ENCODE results near the gene BTBD16.

Gene BTBD16

DNA sequence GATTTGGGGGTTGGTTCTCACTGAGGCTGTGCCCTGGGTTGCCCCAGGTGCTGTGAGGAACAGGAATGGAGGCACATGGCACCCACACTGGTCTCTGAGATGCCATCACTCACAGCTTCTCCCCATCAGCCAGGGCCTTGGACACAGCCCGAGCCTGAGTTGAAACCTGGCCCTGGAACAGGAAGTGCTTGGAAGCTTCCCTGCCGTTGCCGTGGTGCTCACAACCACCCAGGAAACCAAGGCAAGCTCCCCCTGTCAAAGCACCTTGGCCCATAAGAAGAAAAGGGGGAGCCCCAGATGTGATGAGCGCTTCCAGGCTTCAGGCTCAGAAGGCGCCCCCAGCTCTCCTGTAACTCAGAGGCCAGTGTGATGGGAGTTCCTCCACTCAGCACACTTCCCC lies at the start of gene BTBD16:
Gene BTBD16, plus strand, starts transcription at position 221 of the 400 bp plus-strand sequence. CDS start 3,786 bp downstream, outside the sequence.
- no peak for DNase-seq

DNA sequence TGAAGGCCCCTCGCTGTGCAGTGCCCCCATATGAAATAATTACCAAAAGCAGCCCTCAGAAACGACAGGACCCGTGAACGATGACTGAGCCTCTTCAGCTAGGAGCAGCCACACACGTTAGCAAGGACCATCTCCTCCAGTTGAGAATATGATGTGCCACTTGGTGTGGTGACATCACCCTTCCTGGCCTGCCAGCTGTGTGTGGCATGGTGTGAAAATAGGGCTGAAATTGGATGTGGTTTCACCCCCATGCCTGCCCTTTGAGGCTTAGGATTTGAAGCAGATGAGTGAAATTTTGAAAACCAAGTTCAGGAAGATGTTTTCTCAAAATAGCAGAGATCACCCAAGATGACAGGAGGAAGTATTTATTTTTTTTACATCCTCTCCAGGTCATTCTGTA lies 49.1 kb upstream of the BTBD16 start:
- DNase-seq, result no peak

DNA sequence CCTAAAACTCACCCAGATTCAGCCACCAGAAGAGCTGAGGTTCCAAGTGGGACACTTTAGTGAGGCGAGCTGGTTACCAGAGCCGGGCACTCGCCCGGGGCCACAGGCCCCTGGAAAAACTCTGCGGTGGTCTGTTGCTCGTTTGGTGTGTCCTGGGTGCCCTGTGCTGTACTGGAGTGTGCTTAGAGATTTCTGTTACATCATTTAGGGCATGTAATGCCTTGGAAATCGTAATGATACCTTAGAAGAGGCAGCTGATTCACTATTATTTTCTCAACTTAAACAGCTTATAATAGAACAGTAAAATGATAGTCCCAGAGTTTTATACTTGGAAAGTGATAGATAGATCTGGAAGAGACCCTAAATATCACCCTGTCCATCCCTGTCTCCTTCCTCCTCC lies 48.5 kb upstream of the BTBD16 start:
- DNase-seq, result no peak

DNA sequence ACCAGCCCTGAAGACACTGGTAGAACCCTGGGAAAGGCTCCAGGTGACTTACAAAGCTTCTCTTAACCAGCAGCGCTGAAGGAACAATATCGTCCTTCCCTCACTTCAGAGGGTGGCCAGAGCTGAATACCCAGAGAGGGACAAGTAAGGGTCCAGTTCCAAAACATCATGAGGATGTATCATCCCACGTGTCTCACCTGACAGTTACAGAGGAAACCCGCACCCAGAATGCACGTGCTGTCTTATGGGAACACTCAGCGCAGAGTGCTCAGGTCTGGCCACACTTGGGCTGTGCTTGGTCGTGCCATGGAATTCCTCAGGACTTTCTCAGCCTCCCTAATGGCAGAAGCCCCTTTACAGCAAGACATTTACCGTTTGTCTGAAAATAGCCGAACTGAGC lies 46.9 kb upstream of the BTBD16 start:
- no peak for DNase-seq

DNA sequence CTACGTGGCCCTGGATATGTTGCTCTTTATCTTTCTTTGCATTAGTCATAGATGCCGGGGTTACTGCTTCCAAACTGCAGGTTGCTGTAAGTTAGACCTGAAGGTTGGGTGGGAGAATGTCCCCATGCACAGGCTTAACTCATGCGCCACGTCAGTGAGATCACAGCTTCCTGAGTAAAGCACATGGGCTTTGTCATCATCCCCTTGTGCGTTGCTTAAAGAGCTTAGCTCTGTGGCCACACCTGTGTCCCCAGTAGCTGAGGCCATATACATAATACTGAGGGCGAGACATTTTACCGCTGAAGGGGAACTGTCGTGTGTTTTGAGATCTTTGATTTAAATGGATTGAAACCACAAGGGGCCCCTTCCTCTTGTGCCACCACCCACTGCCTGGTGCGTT lies 45.8 kb upstream of the BTBD16 start:
- no peak for DNase-seq

DNA sequence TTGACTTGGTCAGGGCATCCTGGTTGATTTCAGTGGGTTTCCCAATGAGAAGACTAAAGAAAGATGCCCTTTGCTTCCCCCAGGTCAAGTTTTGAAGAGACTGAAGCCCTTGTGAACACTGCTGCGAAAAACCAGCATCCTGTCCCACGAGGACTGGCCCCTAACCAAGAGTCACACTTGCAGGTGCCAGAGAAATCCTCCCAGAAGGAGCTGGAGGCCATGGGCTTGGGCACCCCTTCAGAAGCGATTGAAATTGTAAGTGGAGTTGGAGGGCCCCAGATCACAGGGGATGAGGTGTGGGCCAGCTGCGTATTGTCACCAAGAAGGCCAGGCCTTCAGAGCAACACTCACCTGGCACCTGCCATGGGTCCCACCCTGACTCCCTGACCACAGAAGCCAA lies 43.3 kb upstream of the BTBD16 start:
- DNase-seq, result no peak

DNA sequence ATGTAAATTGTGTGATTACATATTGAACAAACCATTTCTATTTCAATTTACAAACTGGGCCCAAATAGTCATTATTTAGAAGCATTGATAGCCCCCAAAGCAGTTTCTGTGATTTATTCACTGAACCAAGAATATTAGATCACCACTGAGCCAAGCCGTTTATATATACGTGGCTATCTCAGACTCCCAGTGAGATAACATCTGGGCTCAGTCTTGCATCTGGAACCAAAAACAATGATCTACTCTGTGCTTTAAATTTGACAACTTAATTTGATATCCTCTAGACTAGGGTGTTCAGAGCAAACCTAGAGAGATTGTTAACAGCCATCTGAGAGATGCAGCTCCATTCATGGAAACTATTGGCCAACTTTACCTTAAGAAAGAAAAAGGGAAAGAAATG lies 41.4 kb upstream of the BTBD16 start:
- DNase-seq, result no peak

DNA sequence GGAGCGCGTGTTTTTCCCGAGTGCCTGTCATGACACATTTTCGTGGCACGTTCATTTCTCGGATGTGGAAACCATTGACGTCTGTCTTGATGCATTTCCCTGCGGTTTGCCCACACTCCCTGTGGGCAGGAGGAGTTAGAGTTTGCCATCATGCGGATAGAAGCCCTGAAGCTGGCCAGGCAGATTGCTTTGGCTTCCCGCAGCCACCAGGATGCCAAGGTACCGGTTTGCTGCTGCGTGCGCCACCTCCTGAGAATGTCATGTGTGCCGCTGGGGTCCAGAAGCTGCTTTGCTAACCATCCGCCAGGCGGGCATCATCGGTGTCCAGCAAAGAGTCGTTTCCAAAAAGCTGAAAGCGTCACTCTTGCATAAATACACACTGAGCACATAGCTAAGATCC lies 40.9 kb upstream of the BTBD16 start:
- no peak for DNase-seq

DNA sequence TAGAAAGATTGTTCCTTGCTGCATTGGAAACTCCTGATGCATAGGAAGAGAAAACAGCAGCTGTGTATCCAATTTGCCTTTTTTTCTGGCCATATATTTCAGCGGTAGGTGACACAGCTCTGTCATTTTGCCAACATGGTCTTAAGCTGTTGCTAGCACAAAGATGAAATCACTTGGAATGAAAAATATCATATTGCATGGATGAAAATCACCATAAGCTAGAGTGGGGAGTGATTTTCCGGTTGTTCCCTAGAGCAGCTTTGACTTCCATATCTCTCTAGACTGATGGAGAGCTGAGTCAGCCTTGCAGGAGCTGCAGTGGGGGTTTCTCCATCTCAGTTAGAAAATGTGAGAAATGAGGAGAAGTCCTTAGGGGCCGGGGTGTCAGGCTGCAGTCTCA lies 38.3 kb upstream of the BTBD16 start:
- DNase-seq, result no peak

DNA sequence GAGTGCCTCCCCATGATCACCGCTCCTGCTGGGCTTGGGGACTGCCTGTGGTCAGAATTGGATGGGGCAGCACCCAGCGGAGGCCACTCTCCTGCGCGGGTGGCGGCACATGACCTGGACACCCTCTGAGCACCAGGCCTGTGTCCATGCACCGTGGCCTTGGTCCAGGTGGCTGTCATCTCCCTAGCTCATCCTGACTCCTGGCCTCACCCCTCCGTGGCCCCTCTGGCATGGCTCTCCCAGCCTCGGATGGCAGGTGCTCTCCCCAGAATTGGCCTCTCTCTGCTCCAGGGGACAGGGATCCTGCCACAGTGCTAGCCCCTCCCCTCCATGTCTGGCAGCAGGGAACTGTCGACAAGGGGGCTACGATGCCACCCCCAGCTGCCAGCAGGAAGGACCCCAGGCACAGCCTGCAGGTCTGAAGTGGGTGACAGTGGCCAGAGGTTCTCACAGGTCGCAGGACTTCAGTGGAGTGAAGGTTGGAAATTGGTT lies 37.2 kb upstream of the BTBD16 start:
- peak; percentile 15 for DNase-seq

DNA sequence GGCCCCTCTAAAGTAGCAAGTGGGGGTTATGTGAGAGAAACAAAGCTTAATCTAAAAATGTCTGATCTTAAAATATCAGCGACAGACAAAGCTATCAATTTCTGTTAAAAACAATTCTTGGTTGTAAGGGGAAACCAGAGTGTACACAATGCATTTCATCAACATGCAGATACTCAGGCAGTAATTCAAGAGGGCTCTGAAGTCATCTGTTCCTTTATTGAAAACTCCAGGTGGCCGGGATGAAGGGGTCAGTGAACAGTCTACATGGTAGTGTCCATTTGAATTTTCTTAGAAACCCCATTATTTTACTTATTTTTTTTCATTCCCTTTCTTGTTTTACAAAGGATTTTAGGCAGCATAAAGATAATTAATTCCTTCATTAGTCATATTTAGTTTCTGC lies 36.7 kb upstream of the BTBD16 start:
- DNase-seq, result peak; percentile 75

DNA sequence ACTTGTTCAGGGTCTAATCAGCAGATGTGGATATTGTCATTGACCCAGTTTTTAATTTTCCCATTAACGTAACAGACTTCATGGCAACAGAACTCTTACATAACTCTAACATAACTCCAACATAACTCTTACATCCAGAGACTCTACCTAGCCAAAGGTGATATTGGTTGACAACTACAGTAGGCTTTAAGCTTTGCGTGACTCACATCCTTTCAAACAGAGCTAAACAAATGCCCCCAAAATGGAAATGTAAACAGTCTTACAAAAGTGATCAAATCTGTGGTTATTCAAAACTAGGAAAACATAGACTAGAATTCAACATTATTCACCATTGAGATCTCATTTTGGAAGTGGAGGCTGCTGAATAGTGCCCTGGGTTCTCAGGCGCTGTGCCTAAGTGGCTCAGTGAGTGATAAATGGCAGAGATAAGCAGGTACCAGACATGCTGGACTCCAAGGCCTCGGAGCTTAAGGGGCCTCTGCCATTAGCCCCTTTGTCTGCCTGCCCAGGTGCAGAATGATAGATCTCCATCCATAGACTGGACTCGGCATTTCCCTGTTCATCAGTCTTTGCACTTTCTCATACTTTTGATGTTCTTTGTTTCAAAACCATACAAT lies 34.3 kb upstream of the BTBD16 start:
- DNase-seq, result no peak

DNA sequence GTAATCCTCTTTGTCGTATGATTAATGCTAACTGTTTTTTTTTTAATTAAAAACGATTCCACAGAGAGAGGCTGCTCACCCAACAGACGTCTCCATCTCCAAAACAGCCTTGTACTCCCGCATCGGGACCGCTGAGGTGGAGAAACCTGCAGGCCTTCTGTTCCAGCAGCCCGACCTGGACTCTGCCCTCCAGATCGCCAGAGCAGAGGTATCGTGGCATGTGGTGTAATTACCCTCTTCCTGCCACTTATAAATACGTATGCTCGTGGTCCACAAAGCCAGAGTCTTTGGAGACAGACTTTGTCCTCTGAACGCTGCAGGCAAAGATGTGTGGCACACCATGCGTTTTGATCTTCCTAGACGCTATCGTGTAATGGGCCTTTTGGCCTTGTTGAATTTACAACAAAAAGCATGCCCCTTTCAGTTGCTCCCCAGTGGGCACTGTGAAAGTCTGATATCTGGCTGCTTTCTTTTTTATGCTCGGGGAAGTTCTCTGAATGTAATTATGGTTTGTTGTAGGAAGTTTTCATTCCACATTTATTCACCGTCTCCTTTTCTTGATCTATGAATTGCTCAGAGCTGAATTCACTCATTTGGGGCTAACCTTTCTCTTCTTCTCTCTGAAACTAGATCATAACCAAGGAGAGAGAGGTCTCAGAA lies 33.6 kb upstream of the BTBD16 start:
- no peak for DNase-seq

DNA sequence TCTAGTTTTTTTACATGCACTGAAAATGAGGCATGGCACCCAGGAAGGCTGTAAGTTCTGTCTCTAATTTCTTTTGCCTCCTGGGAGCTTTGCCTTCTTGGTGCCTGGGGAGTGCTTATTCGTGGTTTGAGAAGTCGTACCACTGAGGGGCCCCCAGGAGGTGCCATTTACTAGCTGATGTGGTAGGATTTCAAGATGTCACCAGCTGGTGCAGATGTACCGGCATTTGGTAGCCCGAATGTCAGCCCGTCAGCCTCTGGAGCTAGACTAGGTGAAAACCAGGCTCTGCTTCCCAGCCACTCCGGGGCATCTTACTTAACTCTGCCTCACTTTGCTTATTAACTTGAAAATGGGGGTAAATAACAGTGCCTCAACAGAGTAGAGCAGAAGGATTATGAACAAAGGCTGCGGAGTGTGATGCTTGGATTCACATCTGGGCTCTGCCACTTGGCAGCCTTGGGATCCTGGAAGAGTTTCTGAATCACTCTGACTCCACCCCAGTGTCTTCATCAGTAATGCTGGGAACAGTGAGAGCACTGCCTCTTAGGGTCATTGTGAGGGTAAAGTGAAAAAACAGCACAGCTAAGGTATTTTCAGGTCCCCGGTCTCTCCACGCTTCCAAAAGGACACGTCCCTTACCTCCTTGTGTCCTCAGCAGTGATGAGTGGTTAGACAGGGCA lies 31.4 kb upstream of the BTBD16 start:
- no peak for DNase-seq

DNA sequence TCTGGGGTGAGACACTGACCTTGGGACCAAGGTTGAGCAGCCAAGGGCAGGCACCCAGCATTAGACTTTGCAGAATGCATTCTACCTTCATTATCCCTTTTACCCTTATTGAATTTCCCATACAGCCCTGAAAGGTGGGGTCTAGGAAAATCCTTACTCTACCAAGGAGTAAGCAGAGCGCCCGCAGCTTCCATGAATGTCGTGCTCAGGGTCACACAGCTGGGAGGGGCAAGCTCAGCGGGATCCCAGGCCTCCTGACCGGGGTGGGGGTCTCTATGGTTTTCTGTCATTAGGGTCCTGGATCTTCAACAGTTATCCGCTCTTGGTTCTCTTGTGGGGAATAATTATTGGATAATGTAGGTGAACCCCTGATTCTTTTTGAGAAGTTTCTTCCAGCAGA lies 30.7 kb upstream of the BTBD16 start:
- no peak for DNase-seq

DNA sequence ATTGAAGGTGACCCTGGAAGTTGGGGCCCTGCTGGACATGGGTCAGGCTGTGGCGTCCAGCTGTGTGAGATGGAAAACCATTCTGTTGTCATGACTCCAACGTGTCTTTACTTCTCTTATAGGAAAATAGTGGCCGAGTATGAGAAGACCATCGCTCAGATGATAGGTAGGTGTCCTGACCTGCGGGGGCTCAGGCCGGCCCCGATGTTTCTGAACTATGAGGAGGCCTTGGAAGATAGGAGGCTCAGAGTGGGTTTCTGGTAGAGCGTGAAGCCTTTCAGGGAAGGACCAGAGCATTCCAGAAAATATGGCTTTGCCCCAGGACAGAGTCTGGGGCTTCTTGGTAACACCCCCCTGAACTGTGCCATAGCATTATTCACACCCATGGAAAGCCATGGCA lies 29.3 kb upstream of the BTBD16 start:
- DNase-seq, result no peak

DNA sequence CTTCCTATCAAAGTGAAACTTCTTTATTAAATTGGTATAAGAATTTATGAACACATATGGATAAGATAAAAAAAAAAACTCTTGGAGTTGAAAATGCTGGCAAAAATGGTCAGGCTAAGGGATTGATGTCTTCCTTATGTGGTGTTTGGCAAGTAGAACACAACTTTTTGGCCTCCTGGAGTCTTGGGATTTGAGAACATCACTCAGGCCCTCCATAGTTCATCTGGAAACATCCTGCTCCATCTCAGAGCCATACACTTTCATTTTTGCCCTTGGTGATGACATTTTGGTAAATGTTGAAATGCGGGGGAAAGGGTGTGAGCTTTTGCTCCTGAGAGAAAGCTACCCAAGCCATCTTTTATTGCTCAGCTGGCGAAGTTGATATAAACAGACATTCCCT lies 27.5 kb upstream of the BTBD16 start:
- DNase-seq, result no peak

DNA sequence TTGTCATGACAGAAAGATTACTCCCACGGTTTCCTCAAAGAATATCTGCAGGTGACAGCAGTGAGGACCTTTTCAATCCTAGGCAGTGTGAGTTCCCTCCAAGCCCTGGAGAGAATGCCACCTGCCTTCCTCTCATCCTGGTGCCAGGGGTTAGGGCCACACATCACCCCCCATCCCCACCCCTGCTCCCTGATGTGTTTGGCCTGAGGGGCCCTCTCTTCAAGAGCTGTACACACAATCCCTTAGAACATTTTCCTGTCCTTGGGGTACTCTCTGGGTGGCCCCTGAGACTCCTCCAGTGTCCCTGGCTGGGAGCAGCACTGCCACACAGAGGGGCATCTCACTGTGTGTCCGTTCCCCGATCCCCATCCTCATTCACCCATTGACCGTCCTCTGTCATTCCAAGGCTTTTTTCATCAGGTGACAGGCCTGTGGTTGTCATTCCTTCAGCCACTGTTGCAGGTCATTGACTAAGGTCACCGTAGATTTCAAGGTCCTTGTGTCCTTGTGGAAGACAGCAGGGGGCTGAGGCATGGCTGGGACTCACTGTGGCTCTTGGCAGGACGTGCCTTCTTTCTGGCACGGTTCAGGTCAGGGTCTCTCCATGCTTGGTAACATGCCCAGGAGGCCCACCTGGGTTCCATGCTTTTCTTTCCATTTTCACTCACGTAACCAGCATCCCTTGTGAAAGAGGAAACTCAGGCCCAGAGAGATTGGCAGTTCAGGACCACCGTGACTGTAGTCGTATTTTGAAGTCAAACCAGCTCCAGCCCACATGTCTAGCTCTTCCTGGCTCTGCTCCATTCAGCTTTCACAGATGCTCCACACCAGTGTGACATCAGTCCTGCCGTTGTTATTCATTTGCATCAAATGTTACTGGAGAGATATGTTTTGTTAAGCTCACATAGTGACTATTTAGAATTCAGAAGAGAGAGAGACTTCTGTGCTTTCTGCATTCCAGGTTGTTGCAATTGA lies 26.8 kb upstream of the BTBD16 start:
- DNase-seq, result no peak

DNA sequence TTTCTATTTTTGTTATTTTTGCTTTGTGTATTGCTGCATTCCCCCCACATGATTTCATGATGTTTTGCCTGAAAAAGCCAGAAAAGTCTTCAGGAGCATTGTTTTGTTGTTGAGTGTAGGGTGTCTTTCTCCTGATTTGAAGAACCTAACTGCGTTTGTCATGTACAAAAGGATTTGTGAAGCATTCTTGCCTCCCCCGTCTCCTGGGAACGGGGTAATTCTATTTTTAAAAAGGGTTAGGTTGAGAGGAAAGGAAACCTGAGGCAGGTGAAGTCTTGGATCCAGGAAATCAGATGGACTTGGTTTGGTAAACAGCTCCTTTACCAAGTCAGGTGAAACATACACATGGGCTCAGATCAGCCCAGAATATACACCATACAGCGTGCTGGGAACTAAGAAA lies 26.0 kb upstream of the BTBD16 start:
- no peak for DNase-seq

DNA sequence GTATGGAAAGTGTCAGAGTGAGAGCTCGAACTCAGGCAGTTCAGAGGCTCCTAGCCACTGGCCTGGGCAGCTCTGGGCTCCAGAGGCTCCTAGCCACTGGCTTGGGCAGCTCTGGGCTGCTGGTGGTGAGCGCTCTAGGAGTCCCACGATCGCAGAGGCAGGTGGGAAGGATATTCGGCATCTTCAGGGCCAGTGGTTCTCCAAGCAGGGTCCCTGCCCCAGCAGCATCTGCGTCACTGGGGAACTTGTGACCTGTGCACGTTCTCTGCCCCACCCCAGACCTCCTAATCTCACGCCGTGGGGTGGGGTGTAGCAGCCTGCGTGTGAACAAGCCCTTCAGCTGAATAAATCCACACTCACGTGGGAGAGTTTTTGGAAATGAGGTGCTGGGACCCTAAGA lies 25.2 kb upstream of the BTBD16 start:
- no peak for DNase-seq

DNA sequence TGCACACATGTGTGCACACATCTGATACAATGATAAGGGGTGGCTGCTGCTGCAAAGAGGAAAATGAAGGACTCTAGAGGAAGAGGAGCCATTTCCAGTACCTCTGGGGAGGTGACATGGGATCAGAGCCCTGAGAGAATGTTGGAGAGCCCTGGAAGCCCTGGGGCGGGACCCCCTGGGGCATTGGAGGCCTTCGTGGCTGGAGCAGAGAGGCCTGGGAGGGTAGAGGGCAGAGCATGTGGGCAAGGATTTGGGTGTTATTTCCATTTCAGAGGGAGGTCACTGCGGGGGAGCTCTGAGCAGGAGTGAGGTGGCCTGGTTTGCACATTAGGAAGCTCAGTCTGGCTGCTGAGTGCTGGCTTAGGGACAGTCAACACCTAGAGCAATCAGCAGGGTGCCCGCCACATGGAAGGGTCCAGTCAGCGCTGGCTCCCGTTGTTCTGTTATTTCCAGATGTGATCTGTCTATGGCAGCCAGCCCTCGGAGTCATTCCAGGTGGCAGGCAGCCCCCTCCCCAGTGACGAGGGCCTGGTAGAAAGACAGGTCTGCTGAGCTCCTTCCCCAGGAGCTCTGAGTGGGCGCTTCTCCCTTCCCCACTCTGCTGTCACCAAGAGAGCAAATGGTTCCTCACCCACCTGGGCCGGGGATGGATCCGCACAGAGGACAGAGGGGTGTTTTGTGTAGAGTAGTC lies 24.1 kb upstream of the BTBD16 start:
- no peak for DNase-seq

Data from NCI-H510A treated with DMSO at 0.1 percent for 48 hours (cell line).